Left kidney (tissue), 2 donors: ENCODE results near the gene FOXP1. TPM values are rescaled to one million over a fixed set of nuclear protein-coding genes. Genes with fewer than 3 reads are reported as not detected.
"Not testable (repeated sequence)": the region's sequence is repeated elsewhere in the genome, so short reads cannot be mapped to it uniquely, and the experiment has no call there.

ENCODE experiments used
- DNase-seq: peaks from one replicate; pipeline ENCODE4 v3.0.0-alpha.2; 2013
- polyA plus RNA-seq: library from polyadenylated mRNA; unstranded; fragments of 120-200 nt; gene quantifications from one replicate; pipeline ENCODE4 v1.2.1, GENCODE V29; 2013; ENCODE audit not compliant: insufficient read length

Gene FOXP1
- polyA plus RNA-seq, 1 donor, result 46.7 TPM

DNA sequence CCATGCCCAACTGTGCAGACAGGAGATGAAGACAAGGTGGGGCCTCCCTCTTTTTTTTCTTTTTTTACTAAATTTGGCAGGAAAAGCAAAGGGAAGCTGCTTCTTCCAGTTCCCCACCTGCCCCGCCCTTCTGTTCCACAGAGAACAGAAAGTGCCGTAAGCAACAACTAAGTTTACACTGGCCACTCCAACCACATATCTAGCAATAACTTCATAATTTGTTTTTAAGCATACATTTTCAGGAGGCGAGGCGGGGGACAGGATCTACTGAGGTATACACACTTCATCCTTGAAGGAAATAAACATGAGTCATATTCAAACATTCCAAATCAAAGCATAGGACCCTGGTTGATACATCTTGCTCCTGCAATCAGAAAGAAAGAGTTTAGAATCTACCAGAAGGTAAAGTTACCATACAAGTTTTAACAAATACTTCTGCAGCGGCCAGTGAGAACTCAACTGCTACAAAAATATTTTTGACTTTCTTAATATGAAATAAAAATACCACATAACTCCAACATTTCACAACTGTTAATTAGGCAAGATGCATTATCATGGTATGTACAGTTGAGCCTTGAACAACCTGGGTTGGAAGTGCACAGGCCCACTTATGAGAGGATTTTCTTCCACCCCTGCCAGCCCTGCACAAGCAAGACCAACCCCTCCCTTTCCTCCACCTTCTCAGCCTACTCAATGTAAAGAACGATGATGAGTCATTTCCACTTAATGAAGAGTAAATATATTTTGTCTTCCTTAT lies 50.7 kb downstream of the FOXP1 start:
- no peak for DNase-seq

- DNase-seq, result no peak
Observed at GRCh38 chr3:71530903-71531530, 52.5 kb downstream of the FOXP1 start.

DNA sequence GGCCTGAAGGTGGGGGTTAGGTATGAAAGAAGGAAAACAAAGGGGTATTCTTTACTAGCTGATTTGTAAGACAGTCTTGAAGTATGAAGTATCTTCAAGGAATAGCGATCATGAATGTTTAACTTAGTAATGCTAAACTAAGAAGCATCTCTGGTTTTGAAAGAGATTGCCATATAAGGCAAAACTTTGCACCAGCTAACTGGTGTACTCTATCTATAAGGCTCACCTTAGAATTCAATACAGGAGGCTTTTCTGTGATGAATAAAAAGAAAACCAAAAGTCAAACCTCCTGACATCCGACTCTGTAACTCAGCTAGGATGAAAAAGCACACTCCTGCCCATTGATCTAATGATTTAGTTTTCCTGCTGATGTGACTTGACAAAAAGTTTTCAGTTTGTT lies 54.7 kb downstream of the FOXP1 start:
- DNase-seq, result no peak

DNA sequence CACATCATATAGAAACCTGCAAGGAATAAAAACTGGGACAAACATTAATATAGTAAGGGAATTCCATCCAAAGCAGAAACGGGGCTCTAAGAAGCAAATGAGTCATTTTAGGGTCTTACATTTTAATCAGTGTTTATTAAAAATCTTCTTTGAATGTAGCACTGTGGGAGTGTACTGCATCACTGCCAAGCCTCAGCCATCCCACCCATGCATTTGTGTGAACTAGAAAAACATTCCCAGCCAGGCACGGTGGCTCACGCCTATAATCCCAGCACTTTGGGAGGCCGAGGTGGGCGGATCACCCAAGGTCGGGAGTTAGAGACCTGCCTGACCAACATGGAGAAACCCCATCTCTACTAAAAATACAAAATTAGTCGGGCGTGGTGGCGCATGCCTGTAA lies 57.1 kb downstream of the FOXP1 start:
- not testable (repeated sequence) for DNase-seq

GRCh38 chr3:71525391-71525790 lies 58.1 kb downstream of the FOXP1 start:
- DNase-seq, result no peak

- DNase-seq, result peak; percentile 64
Observed at GRCh38 chr3:71524672-71525071, 58.9 kb downstream of the FOXP1 start.

DNA sequence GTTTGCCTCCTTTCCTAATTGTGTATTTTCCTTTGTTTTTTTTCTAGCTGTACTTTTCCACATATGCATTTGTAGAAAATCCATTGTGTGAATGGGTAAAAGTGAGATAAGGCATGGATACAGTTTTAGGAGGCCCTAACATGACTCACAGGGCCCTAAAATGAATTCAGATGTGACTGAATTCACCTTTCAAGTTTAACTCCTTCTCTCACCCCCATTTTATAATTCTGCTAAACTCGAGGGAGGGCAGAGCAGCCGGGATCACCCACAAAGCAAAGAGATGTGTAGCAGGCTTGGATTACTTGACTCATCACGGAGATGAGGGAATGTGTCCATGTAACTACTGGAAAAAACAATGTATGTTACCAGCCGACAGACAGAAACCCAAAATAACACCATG lies 59.9 kb downstream of the FOXP1 start:
- no peak for DNase-seq

- no peak for DNase-seq
Observed at GRCh38 chr3:71521940-71522876, 61.3 kb downstream of the FOXP1 start.

DNA sequence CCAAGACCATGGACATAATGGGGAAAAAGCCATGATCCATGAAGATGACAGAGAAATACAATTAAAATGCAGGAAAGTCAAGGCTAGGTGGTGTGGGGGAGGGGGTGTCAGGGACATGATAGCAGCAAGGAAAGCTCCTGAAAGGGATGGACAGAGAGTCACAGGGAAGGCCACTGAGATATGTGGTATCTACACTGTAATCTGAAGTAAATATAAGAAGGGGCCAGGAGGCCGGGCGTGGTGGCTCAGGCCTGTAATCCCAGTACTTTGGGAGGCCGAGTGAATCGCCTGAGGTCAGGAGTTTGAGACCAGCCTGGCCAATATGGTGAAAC lies 62.5 kb downstream of the FOXP1 start:
- no peak for DNase-seq

DNA sequence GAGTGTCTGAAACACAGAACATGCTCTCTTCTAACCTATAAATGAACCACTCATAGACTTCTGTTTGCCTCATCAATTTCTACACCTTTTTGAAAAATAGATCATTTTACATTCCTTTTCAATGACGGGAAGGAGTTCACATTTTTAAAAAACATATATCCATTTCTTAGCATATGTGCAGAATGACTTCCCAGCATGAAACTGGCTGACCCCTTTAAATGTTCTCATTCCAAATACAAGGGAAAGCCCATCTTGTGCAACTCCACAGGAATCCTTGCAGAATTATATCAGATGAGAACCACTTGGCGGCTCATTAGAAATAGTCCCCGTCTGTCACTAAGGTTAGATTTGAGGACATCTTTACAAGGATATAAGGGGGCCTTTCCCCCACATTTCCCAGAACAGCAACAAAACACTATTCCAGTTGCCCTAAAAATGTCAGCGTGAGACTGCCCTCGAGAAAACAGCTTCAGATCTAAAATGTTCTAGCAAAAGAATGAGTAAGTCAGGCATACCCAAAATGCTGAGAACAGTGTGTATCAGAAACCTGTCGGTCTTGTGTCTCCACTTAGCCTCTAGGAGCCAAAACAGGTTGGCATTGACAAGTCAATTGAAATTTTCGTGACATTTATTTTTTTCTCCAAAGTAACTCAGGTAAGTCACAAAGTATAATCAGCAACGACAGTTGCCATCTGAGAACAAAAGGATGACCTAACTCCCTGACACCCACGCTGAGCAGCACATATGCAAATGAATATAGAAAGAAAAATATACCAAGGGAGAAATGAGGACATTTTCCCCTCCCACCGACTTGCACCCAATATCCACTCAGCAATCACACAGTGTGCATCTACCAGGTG lies 63.1 kb downstream of the FOXP1 start:
- no peak for DNase-seq

- no peak for DNase-seq
Observed at GRCh38 chr3:71518089-71518488, 65.4 kb downstream of the FOXP1 start.

DNA sequence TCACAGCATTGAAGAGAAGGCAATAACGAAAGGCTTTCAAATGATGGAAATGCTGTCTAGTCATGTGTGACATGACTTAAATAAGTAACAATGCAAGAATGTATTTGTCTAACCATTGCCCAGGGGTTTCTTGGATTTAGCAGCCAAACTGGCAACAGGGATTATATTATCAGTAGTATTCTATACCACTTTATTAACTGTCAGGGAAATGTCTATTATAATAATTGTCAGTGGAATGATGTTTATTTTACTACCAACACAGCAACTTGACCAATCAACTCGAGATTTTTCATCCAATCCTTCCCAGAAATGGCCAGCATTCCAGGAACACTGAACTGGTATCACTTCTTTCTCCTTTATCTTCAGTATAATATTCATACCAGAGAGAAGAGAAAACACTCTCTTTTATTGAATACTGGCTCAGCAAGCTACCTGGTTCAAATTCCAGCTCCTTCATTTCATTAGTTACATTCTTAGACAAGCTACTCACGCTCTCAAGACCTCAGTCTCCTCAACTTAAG lies 66.2 kb downstream of the FOXP1 start:
- DNase-seq, result no peak

DNA sequence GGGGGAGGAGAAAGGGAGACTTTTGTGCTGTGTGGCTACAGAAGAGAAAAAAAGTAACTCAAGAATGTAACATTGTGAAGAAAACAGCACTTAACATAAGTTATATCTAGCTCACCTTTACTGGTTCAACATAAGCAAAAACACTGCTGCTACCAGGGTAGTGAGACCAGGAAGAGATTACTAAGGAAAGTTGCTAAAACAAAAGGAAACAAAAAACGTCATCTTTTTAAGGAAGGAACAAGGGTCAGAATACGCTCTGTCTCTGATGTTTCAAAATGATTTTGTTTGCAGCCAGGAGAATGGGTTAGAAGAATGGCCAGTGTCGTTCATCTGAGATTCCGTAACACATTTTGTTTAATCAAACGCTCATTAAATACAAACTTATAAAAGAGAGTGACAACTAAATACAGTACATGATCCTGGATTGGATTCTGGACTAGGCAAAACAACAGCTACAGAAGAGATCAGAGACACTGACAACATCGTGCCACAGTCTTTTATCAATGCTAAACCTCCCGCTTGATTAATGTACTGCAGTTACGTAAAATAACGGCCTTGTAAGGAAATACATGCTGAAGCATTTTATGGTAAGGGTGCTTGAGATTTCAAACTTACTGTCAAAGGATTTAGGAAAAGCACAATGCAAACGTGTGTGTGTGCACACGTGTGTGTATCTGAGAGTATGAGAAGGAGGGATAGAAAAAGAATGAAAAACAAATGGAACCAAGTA lies 67.7 kb downstream of the FOXP1 start:
- DNase-seq, result no peak

DNA sequence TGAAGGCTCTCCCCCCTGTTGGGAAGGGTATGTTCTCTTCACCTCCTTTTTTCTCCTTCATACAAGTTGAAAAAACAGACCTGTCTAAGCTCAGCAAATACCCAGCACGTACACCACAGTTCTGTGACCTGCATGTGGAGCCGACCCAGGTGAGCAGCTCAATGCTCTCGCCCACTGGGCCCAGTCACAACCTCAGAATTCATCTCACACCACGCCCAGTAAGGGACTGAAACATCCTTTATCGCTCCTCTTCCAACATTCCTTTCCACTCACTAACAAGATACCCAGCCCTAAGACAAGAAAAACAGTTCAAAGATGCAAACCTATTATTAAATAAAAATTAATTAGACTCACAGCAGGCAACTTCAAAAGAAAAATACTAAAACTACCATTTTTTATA lies 68.9 kb downstream of the FOXP1 start:
- DNase-seq, result no peak

DNA sequence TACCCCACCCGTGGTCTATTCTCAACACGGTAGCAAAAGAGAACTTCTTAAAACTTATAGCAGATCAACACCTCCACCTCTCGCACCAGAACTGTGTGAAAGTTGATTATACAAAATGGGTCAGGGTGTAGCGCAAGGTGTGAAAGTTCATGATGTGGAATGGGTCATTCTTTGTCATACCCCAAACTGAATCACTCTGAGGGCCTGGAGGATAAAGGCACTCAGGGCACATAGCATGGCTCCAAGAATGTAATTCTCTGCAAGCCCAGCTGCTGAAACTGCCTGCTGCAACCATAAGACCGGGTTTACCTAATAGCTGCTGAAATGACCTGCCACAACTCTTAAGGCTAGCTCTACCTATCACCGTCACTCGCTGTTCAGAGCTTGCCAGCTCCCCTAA lies 70.0 kb downstream of the FOXP1 start:
- DNase-seq, result no peak

DNA sequence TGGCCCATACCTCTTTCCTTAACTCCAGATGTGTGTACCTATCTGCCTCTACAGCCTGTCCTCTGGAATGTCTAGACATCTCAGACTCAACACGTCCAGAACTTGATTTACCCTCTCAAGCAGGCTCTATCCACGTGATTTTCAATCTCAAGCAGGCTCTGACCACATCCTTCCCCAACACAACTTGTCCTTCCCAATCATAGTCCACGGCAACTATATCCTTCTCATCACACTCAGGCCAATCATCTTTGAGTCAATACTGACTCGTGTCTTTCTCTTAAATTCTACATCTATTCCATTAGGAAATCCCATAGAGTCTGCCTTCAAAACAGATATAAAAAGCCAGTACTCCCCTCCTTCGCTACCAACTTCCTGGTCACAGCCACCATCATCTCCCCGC lies 70.4 kb downstream of the FOXP1 start:
- DNase-seq, result no peak

- no peak for DNase-seq
Observed at GRCh38 chr3:71512544-71512943, 71.0 kb downstream of the FOXP1 start.

GRCh38 chr3:71512000-71512399 lies 71.5 kb downstream of the FOXP1 start:
- DNase-seq, result no peak

- DNase-seq, result no peak
Observed at GRCh38 chr3:71511446-71511845, 72.1 kb downstream of the FOXP1 start.

GRCh38 chr3:71511037-71511436 lies 72.5 kb downstream of the FOXP1 start:
- DNase-seq, result no peak

- no peak for DNase-seq
Observed at GRCh38 chr3:71510510-71510909, 73.0 kb downstream of the FOXP1 start.
